GM23338 (cell line): ENCODE data around the gene KCTD1.

Experiments
- CREB1 ChIP-seq: fragments of 250-450 bp; sonication (Bioruptor Pico); IDR thresholded peaks from 2 replicates; pipeline ENCODE4 v1.5.0; 2020; ENCODE audit warnings: low read depth, mild to moderate bottlenecking, moderate library complexity
- CTCF ChIP-seq, 2 experiments: fragments of 200-600 bp in 1 of 2; sonication (generic) in 1 of 2; conservative IDR thresholded peaks; 2 replicates each; pipeline versions ENCODE4 v1.5.1 to v1.6.1; 2016 to 2017; ENCODE audit warnings: antibody characterized with exemption in 2 of 2, low read depth in 2 of 2, mild to moderate bottlenecking in 2 of 2, moderate library complexity in 1 of 2
- ETS1 ChIP-seq: IDR thresholded peaks from 2 replicates; pipeline ENCODE4 v1.6.1; 2016; ENCODE audit warnings: antibody characterized with exemption
- EZH2 ChIP-seq: fragments of 200-600 bp; sonication (generic); IDR thresholded peaks from one replicate; pipeline ENCODE4 v1.8.0; 2017; ENCODE audit warnings: antibody characterized with exemption, mild to moderate bottlenecking, low read depth; ENCODE audit not compliant: unreplicated experiment
- EZH2phosphoT487 ChIP-seq: fragments of 200-600 bp; sonication (generic); IDR thresholded peaks from one replicate; pipeline ENCODE4 v1.8.1; 2018; ENCODE audit warnings: antibody characterized with exemption; ENCODE audit not compliant: unreplicated experiment
- JUNB ChIP-seq: IDR thresholded peaks from one replicate; pipeline ENCODE4 v1.6.1; 2016; ENCODE audit warnings: antibody characterized with exemption; ENCODE audit not compliant: unreplicated experiment
- POLR2AphosphoS5 ChIP-seq: IDR thresholded peaks from 2 replicates; pipeline ENCODE4 v1.6.1; 2016; ENCODE audit warnings: antibody characterized with exemption, low read depth
- REST ChIP-seq: IDR thresholded peaks from one replicate; pipeline ENCODE4 v1.6.1; 2018; ENCODE audit warnings: antibody characterized with exemption; ENCODE audit not compliant: unreplicated experiment
- ZNF462 ChIP-seq: fragments of 250-450 bp; sonication (Bioruptor Pico); IDR thresholded peaks from 2 replicates; pipeline ENCODE4 v1.5.0; 2020; ENCODE audit warnings: mild to moderate bottlenecking, moderate library complexity

- TF ChIP-seq ETS1 (no peak), ZNF462 (CRISPR knock-in tag) (no peak), CTCF (conservative IDR thresholded peaks at IDR 0.05; ENCODE audit: low read depth in 2 of 2) (no peak), REST (no peak), EZH2phosphoT487 (no peak), POLR2AphosphoS5 (no peak), EZH2 (no peak), JUNB (no peak), CREB1 (CRISPR knock-in tag) (no peak)
Observed at GRCh38 chr18:26439537-26439936, 108.8 kb downstream of the KCTD1 start.
